ENCODE results near the gene GADD45B.
"Not testable (repeated sequence)": the region's sequence is repeated elsewhere in the genome, so short reads cannot be mapped to it uniquely, and the experiment has no call there.

The GADD45B gene

DNA sequence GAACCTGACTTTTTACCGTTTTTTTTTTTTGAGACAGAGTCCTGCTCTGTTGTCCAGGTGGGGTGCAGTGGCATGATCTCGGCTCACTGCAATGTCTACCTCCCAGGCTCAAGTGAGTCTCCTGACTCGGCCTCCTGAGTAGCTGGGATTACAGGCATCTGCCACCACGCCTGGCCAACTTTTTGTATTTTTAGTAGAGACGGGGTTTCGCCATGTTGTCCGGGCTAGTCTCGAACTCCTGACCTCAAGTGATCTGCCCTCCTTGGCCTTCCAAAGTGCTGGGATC is 6.1 kb upstream of the GADD45B start:
- not testable (repeated sequence) for DNase-seq

- DNase-seq = peak; percentile 46
Observed at GRCh38 chr19:2474232-2475017, 1.5 kb upstream of the GADD45B start.

GRCh38 chr19:2475018-2475701 is 767 bp upstream of the GADD45B start:
- no peak for DNase-seq

DNA sequence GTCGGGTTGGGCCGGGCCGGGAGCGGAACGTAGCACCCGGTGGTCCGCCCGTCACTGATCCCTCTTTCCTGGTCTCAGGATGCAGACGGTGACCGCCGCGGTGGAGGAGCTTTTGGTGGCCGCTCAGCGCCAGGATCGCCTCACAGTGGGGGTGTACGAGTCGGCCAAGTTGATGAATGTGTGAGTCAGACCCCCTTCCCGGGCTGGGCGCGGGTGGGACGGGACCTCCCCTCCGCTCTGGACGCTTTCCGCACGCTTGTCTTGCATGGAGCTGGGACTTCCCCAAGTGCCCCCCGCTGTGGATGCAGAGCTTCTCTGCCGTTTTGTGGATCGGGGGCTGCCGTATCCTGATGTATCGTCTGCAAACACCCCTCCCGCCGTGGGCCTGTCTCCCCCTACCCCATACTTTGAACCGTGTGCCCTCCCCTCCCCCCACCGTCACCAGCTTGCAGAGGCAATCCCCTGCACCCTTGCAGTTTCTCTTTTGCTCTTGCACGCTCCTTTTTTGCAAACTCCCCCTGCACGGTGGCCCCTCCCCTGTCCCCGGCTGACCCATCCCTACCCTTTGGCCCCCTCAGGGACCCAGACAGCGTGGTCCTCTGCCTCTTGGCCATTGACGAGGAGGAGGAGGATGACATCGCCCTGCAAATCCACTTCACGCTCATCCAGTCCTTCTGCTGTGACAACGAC is 669 bp downstream of the GADD45B start:
- no peak for DNase-seq

GRCh38 chr19:2477141-2477710 is 1.3 kb downstream of the GADD45B start:
- no peak for DNase-seq

DNA sequence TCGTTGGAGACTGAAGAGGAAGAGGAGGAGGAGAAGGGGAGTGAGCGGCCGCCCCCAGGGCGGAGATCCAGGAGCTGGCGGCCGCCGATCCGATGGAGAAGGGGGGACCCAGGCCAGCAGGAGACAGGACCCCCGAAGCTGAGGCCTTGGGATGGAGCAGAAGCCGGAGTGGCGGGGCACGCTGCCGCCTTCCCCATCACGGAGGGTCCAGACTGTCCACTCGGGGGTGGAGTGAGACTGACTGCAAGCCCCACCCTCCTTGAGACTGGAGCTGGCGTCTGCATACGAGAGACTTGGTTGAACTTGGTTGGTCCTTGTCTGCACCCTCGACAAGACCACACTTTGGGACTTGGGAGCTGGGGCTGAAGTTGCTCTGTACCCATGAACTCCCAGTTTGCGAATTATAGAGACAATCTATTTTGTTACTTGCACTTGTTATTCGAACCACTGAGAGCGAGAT is 1.8 kb downstream of the GADD45B start:
- no peak for DNase-seq

- DNase-seq = no peak
Observed at GRCh38 chr19:2478278-2478755, 2.4 kb downstream of the GADD45B start.

DNA sequence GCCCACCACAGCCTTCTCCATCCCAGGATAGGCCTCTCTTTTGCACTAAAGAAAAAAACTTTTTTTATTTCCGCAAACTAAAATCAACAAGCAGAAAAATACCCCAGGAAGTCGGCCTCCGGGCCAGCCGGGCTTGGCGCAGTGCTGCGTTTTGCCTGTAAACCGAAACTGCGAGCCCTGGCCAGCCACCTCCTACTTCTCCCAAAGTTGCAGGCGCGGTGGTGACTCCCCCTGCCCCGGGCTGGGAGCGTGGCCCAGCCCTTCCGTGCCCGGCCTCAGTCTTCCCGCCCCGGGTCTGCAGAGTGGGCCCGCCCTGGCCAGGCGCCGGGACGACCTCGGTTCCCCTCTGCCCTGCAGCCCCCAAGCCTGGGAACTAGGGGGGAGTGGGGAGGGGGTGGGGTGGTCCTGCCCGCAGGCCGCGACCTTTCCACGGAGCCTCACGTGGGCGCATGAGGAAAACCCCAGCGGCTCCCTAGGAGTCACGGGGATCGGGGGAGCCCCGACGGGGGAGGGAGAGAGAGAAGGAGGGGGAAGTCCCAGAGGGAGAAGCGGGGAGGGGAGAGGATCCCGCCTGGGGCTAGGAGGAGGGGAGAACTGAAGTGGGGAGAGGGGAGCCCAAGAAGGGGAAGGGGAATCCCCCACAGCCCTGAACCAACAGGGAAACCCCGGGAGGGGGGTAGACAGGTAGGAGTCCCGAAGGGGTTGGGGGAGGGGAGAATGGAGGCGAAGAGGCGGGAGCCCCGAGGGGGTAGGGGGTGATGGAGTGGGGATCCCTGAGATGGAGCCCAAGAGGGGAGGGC is 3.0 kb downstream of the GADD45B start:
- no peak for DNase-seq

GRCh38 chr19:2479556-2480194 is 3.7 kb downstream of the GADD45B start:
- no peak for DNase-seq

GRCh38 chr19:2481466-2481865 is 5.5 kb downstream of the GADD45B start:
- DNase-seq = no peak

DNA sequence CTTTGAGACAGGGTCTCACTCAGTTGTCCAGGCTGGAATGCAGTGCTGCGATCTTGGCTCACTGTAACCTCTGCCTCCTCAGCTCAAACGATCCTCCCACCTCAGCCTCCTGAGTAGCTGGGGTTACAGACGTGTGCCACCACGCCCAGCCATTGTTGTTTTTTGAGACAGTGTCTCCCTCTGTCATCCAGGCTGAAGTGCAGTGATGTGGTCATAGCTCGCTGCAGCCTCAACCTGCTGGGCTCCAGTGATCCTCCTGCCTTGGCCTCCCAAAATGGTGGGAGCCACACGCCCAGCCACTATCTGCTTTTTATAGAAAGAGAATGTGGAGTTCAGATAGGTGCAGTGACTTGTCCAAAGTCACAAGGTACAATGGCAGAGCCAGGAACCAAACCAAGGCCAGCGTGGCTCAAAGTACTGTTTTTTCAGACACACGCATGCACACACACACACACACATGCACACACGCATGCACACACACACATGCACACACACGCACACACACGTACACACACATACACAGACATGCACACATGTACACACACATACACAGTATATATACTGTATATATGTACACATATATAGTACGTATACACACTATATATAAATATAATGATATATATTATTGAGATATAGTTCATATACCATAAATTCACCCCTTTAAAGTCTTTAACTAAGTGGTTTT is 6.6 kb downstream of the GADD45B start:
- DNase-seq = no peak

GRCh38 chr19:2483084-2483483 is 7.2 kb downstream of the GADD45B start:
- DNase-seq = no peak

- no peak for DNase-seq
Observed at GRCh38 chr19:2483484-2484151, 7.7 kb downstream of the GADD45B start.

- no peak for DNase-seq
Observed at GRCh38 chr19:2484178-2484937, 8.4 kb downstream of the GADD45B start.

- DNase-seq = no peak
Observed at GRCh38 chr19:2485428-2485827, 9.5 kb downstream of the GADD45B start.

- DNase-seq = no peak
Observed at GRCh38 chr19:2487090-2487489, 11.2 kb downstream of the GADD45B start.

DNA sequence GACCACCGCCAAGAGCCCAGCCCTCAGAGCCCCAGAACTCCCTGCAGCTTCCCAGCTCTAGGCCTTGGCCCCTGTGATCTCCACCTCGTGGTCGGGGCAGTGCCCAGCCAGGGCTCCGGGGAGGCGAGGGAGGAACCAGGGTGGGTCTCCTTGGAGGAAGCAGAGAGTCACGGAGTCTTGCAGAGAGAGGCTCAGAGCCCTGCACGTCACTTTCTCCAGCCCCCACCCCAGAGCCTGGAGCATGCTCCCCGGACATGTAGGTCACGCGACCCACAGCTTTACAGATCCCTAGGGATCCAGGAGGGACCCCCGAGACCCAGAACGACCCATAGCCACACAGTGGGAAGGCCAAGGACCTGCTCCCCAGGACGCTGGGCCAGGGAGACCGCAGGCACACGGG is 11.9 kb downstream of the GADD45B start:
- DNase-seq = no peak

GRCh38 chr19:2488405-2488941 is 12.5 kb downstream of the GADD45B start:
- DNase-seq = no peak

DNA sequence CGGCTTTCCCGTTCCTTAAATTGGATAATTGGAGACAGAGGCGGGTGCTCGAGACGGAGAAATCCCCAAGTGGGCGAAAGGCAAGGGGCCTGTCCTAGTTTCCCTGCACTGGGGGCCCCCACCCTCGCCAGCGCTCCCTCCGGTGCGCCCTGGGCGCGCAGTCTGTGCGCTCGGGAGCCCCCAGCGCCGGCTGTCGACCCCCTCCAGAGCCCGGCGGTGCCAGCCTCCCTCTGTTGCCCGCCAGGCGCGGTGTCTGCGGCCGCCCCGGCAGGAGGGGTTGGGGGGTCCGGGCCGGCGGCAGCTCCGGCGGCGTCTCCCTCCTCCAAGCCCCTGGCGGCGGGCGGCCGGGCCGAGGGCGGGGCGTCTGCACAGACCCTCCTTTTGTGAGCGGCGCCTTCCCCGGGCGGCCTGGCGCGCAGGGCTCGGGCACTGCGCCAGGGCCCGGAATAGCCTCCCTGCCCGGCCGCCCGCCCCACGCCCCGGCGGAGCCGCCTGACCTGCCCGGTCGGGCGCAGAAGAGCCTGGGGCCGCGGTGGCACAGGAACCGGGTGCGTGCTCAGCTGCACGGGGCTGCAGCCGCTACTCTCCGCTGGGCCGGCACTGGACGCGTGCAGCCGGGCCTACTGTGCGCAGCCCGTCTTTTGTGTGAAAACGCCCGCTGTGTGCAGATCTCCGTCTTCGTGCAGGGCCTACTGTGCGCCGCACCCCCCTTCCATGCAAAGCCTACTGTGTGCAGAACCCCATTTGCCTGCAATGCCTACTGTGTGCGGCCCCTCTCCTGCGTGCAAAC is 13.2 kb downstream of the GADD45B start:
- peak; percentile 9 for DNase-seq

Data from NCI-H146 (cell line).